ENCODE data around the gene CPVL.

DNA sequence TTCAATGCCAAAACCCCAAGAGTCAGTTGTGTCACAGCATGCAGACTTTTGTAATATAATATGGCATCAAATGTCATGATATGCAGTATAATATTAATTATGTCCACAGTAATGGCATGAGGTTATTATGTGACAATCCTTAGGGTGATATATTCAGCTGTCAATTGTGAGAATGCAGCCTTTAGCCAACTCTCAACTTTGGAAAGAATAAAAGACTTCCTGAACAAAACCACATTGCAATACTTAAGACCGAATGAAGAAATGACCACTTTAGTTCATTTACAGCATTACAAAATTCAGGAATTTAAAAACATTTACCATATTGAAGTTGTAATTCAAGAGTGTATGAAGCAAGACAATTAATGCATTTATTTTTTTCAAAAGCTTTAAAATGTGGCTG is 45.4 kb downstream of the CPVL start:
- TF ChIP-seq GATA3 (IDR thresholded peaks at IDR 0.05; ENCODE audit: borderline replicate concordance) (no peak), KDM5A (IDR thresholded peaks at IDR 0.05) (no peak), POLR2A (IDR thresholded peaks at IDR 0.05; ENCODE audit: low read length) (no peak), MYC (IDR thresholded peaks at IDR 0.05; ENCODE audit: borderline replicate concordance, low read length) (no peak)
- TF ChIP-seq, protein P1, sequence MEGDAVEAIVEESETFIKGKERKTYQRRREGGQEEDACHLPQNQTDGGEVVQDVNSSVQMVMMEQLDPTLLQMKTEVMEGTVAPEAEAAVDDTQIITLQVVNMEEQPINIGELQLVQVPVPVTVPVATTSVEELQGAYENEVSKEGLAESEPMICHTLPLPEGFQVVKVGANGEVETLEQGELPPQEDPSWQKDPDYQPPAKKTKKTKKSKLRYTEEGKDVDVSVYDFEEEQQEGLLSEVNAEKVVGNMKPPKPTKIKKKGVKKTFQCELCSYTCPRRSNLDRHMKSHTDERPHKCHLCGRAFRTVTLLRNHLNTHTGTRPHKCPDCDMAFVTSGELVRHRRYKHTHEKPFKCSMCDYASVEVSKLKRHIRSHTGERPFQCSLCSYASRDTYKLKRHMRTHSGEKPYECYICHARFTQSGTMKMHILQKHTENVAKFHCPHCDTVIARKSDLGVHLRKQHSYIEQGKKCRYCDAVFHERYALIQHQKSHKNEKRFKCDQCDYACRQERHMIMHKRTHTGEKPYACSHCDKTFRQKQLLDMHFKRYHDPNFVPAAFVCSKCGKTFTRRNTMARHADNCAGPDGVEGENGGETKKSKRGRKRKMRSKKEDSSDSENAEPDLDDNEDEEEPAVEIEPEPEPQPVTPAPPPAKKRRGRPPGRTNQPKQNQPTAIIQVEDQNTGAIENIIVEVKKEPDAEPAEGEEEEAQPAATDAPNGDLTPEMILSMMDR (IDR thresholded peaks at IDR 0.05) = no peak
- TF ChIP-seq, protein P2, sequence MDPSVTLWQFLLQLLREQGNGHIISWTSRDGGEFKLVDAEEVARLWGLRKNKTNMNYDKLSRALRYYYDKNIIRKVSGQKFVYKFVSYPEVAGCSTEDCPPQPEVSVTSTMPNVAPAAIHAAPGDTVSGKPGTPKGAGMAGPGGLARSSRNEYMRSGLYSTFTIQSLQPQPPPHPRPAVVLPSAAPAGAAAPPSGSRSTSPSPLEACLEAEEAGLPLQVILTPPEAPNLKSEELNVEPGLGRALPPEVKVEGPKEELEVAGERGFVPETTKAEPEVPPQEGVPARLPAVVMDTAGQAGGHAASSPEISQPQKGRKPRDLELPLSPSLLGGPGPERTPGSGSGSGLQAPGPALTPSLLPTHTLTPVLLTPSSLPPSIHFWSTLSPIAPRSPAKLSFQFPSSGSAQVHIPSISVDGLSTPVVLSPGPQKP (IDR thresholded peaks at IDR 0.05; ENCODE audit: low read depth, low read length) = no peak

All from A549 (cell line).